Glomerular visceral epithelial cell (primary cell): ENCODE data around the gene CD34.
A peak's percentile ranks its signal among the peaks of the same experiment; 100 is the strongest.

Experiments used
- DNase-seq: peaks from one replicate; pipeline ENCODE4 v3.0.0-alpha.2; 2016; ENCODE audit errors: extremely low spot score

Gene CD34

DNA sequence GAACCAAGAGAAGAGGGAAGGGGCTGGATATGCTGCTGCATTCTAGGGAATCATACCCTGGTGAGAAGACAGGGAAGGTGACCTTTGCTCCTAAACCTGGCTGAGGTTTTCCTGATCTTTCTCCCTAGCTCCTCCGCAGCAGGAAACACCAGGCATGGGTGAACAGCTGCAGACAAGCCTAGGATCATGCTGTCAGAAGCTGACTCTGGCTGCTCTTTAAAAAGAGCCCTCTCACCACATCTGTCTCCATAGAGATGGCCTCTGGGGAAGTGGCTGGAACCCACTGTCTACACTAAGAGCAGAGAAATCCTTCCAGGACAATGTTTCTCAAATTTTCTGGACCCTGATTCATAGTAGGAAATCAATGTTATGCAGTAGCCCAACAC is 57.6 kb downstream of the CD34 start:
- no peak for DNase-seq

DNA sequence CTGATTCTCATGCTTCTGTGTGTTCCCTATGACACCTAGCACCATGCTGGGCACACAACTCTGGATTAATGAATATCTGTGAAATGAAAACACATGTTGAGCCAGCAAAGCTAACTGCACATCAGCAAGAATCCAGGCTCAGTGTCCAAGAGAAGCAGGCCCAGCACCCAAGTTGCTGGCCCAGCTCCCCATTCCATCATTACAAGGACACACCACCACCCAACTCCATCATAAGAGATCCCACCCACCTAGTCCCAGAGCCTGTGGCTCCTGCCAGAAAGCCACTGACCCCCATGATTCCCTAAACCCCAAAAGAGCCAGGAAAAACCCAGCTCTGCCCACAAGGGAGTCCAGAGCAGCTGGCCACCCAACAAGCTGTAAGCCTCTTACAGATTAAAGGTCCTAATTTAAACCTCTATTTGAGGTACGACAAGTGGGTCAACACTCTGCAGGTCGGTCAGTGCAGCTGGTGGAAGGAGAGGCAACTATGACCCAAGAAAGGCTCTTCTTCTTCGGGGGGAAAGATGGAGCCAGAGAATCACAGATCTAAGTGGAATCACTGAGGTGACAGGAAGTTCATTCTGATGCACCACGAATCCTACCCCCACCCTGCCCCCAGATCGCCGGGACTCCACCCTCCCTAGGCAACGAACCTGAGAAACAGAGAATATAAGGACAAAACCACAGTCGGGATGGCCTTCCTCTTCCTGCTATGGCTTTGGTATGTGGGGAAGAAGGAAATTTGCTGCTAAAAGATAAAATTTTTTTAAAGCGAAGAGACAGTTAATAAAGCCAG is 58.2 kb downstream of the CD34 start:
- DNase-seq = no peak

DNA sequence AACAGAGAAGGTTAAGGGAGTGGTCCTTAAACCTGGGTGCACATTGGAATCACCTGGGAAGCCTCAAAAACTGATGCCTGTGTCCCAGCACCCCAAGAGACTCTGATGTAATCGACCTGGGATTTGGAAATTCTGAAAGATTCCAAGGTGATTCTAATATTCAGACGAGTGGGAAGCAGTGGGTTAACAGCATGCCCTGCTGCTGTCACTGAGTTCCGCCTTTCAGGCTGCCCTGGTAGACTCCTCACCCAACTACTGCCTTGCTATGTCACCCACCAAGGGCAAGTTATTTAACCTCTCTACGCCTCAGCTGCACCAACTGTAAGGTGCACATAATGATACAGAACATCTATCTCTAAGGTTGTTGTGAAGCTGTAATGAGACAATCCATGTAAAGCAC is 59.2 kb downstream of the CD34 start:
- no peak for DNase-seq

DNA sequence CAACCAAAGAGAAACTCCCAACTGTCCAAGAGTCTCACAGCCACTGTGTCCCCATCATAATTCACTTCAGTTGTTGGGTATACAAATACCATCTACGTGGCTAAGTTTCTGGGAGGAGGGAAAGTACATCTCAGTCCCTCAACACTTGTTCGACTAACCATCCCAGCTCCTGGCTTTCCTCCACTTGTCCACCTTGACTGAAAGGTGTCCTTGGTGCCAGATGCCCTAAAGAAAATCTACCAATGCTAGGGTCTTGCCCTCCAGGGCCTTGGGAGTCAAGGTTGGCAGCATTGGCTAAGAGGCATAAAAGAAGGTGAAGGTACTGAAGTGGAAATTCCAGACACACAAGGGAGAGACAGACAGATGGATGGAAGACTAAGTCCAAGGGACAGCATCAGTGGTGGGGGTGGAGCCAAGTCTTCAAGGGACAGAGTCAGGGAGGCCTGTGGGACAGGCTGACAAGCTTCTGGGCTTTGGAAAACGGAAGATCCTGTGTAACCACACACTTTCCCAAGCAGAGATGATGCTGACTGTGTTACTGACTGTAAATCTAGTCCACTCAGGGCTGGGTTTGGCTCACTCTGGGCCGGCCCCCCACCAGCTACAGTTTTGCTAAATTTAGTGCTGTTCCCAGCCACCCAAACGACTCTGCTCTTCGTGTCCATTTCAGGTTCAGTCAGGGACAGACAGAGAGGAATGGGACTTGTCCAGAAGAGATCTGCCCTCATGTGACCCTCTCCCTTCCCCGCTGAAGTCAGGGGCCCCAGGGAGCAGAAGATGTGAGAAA is 60.1 kb downstream of the CD34 start:
- DNase-seq = no peak

DNA sequence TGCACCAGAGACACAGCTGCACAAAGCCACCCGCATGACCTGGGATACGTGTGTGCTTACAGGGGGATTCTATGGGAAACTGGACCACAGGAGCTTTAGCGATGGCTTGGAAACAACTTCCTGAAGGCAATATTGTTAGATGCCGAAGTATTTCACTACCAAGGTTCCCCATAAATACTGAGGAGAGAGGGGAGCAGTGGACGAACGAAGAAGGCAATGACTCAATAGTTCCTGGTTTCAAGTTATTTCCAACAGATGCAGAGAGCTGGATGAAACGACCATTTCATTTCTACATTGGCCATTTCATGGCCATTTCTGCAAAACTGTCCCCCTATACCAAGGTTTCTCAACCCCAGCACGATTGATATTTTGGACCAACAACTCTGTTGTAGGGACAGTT is 61.3 kb downstream of the CD34 start:
- no peak for DNase-seq

DNA sequence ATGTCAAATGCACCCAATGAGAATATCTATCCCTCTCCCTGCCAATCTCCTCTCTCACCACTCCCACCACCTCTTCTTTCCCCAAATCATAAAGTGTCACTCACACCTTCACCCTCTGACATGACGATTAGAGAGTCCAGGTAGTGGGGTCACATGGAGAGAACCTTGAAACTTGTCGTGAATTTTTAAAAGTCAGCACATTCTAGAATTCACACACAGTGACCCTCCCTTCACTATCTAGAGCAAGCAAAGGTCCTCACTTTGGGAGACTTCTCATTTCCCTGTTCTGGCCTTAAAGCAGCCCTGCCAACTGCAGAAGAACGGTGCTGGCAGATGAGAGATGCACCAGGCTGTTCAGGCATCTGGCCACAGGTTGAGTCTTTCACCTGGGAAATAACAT is 61.9 kb downstream of the CD34 start:
- DNase-seq = no peak

DNA sequence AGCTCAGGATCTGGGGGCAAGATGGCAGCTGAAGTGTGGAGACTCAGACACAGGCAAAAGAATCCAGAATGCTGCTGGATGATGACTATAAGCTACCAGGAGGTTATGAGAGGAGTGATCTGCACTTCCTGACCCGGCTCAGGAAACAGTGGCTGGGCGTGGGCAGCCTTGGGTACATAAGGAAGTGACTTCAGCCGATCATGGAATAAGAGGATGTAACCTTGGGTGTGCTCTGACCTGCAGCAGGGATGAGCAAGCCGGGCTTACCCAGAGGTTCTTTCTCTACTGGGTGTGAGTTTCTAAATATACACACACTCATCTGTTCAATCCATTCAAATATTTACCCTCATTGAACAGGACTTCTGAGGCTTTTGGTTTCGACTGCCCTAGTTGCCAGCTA is 62.7 kb downstream of the CD34 start:
- DNase-seq = peak; percentile 76

DNA sequence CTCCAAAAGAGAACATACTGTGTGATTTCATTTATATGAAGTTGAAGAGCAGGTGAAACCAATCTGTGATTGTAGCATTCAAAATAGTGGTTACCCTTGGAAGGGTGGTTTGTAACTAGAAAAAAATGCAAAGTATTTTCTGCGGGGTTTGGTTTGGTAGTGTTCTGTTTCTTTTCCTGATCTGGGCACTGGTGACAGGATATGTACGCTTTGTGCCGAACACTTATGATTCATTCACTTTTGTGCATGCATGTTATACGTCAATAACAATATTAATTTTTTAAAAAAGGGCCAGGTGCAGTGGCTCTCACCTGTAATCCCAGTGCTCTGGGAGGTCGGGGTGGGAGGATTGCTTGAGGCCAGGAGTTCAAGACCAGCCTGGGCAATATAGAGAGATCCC is 63.8 kb downstream of the CD34 start:
- DNase-seq = no peak

DNA sequence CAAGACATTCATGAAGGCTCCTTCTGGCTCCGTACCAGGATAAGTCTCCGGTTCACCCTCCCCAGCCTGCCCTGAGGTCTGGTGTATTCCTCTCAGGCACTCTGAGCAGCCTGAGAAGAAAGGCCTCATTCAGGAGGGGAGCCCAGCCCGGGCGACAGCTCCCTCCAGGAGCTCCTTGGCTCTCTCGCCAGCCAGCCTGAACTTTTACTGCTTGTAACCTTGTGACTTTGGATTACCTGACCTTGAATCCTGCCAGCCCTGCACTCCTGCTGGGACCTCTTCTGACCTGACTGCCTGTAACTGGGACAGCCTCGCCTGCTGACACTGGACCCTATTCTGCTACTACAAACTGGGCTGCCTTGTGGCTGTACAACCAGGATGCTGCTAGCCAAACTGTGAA is 65.8 kb downstream of the CD34 start:
- DNase-seq = no peak

DNA sequence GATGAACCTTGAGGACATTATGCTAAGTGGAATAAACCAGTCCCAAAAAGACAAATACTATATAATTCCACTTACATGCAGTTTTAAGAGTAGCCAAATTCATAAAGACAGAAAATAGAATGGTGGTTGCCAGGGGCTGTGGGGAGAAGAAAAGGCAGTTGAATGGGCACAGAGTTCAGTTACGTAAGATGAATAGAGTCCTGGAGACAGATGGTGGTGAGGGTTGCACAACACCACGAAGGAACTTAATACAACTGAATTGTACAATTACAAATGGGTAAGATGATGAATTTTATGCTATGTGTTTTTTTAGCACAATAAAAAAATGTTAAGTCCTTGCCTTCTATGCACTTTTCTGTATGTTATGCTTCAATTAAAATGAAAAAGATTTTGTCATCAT is 66.6 kb downstream of the CD34 start:
- DNase-seq = no peak

DNA sequence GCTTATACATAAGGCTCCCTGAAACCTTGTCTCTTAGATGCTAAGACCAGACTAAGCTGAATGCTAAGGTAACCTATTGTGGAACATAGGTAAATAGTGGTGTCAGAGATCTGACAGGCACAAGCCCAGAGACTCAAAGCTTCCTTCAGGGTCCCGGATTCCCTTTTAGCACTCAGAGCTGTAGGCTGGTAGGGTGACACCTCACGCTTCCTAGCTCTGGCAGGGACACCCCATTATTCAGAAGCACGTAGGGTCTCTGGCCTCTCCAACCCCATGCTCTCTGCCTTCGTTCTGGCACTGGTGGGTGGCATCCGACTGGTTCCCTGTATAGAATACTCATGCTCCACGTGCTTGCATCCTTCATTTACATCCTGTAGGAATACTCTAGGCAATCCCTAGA is 68.4 kb downstream of the CD34 start:
- no peak for DNase-seq

DNA sequence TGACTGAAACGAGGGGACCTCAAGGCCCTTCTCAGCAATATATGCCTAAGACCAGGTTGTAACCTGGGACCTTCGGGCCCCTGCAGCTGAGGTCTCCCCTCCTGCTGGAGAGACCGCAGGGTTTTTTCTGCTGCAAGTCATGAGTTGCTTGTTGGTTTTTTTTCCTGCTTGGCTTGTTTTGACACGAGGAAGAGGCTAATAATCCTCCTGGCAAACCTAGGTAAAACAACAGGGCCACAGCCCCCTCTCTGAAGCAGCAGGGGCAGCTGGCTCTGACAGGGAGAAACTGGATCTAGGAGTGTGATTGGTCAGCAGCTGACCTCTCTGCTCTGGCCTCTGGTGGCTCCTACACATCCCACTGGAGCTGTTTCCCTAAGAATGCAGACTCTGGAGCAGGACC is 69.0 kb downstream of the CD34 start:
- DNase-seq = no peak

DNA sequence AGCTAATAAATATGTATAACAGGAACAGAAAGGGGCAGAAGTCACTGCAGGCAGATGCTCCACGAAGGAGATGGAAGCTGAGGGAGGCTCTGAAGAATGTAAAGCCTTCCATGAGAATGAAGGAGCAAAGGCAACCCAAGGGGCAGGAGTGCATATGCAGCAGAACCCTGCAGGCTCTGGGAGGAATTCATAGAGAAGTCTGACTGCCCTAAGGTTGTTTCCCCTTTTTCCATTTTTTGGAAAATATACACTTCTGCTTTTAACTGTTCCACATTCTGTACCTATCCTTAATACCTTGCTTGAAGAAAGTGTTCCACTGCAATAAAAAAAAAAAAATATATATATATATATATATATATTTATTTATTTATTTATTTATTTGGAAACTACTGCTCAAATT is 69.6 kb downstream of the CD34 start:
- DNase-seq = no peak

DNA sequence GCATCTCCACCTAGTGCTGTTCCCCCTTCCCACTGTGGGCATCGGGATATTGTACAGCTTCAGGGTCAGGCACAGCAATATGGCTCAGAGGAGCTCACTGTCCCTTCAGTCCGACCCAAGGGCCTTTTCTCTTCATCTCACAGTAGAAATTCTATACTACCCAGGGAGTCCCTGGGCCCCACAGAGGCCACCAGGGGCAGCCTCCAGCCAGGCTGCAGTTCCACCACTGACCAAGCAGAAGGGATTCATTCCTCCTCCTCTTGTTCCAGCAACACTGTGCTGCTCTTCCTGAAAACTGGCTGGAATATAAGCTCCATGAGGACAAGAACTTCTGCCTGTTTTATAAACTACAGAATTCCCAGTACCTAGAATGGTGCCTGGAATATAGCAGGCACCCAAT is 70.5 kb downstream of the CD34 start:
- DNase-seq = no peak

DNA sequence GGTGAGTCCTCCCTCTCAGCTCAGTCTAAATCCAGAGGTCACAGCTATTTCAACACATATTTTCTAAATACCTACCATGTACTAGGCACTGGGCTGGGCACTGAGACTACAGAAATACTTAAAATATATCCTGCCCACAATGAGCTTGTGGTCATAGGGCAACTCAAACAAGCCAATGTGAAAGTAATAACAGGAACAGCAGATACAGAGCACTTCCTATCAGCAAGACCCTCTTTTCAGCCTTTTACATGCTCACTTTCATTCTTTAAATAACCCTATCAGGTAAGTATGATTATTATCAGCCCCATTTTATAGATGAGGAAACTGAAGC is 71.9 kb downstream of the CD34 start:
- no peak for DNase-seq

DNA sequence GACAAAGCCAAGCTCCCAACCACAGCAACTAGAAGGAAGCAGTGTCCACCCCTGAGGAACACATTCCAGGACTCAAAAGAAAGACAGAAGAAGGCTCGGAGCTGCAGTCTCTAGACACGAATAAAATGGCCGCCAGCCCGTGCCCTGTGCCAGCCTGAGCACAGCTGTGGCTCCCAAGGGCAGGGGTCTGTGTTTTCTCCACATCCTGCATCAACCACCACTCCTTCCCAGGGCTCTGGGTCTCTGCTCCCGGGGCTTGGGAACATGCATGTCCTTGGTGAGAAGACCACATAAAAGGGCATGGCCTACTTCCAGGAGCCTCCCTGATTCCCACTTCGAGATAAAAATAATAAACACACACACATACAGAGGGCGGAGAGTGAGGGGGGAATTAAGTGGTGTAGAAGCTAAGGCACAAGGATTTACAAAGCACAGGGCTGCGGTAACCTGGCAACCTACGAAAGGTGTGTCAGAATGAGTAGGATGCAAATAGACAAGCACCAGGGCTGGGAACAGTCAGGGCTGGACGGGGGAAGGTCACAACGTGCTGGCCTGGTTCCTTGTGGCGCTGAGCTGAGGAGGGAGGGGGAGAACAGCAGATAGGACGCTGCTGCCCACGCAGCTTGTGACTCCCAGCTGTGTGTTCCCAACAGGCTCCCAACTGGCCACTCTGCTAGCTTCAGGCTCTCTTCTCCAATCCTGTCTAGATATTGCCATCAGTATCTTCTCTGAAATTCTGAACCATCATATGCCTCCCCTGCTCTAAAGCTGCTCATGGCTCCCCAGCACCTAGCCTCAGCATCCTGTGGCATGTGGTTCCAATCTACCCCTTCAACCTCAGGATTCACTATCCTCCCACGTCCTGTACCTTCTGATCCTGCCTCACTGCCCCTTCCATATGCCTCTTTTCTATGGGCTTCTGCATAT is 72.5 kb downstream of the CD34 start:
- DNase-seq = no peak

DNA sequence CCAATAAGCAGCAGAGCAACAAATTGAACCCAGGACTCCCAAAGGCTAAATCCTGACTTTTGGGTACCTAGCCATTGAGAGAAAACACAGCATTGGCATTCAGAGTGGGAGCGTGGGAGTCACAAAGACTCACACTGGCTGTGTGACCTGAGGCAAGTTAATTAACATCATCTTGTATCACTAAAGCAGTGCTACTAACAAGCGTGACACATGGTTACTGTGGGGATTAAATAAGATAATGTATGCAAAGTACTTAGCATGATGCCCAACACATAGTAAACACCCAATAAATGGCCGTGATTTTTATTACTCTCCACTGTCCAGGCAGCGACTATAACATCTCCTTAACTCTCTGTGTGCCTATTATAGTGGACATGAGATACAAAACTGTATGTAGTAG is 73.3 kb downstream of the CD34 start:
- no peak for DNase-seq

DNA sequence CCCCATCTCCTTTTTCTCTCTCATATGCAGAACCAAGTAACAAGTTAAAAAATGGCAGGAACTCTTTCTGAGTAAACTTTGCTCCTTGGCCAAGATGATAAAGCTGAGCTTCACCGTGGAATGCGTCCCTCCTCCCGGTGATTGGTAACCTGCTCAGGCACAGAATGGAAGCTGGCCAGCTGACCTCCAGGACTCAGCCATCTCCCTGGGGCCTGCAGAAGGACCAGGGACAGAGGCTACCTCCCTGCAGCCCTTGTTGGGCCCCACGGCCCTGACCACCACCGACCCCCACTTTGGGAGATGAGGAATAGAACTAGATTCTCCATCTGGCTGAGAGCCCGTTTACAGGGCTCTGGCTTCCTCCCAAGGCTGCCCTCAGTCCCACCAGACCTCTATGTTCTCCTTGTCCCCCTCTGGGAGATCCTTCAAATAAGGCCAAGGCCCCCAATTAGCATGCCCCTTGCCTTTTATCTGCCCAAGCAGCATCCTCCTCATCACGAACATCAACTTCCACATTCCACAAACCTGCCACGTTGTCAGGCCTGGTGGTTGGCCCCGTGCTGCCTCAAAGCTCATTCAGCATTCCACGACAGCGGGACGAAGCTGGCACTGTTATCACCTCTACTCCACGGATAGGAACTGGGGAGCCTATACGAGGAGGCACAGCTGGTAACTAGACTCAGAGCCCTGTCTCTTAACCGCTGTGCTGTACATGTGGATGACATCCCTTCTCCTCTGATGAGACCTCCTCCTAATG is 74.2 kb downstream of the CD34 start:
- DNase-seq = no peak

DNA sequence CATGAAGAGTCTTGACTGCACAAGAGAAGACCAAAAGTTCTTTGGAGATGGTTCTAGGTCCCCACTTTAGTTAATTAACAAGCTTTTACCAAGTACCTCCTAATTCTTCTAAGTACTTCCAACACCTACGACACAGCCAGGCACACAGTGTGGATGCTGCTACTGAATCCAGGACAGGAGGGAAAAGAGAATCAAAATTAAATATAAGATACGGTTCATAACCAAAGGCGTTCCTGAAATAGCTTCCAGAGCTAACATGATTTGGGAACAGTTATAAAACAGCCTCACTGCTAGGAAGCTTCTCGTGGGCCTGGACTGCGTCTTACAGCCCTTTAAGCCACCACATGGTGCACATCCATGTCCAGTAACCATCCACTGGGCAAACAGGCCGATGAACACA is 75.0 kb downstream of the CD34 start:
- no peak for DNase-seq

DNA sequence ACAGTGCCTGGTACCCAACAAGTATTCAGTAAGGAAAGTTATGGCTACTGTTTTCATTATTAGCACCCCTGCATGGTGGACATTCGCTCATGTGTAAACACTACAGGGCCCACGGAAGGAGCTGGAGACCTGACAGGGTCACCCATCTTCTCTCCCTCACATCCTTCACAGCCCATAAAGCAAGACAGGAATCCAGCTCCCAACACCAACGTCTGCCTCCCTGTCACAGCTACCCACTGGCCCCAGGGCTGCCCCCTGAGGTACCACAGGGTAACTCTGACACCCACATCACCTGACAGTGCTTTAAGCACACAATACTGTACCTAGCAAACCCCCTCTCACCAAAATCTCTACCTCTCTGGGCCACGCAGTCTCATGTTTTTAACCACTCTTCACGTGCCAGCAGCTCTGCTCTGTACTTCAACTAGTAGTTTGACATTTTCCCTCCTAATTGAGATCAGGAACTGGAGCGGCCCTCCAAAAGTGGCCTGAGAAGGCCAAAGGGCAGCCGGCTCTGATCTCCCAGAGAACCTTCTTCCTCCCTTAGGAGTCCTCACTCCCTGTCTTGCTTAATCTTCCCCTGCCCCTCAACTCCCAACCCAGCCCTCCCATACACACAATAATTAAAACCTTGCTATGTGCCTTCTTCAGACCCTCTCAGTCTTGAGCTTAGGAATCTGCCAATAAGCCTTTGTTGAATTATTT is 76.8 kb downstream of the CD34 start:
- DNase-seq = no peak

DNA sequence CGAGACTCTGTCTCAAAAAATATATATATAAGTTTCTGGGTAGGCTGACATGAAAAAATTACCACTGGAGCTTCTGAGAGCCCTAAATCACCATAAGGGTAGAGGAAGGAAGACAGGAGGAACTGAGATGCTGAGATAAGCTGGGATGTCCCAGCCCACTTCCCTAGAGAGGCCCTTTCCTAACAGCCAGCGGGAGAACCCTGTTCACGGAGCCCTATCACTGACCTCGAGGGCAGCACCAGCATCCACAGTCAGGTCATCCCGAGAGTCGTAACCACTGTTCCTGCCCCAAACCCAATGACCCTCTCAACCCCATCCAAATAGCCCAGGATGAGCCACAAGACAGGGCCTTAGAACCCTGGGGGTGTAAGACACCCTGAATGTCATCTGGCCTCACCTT is 77.5 kb downstream of the CD34 start:
- no peak for DNase-seq
